Ascending aorta (tissue), 2 donors: ENCODE results near the gene PERCC1. TPM values are rescaled to one million over a fixed set of nuclear protein-coding genes. Genes with fewer than 3 reads are reported as not detected.

Experiments used
- DNase-seq, 2 donors: peaks; one replicate each; pipeline ENCODE4 v3.0.0-alpha.2; 2019; ENCODE audit warnings: low spot score in 2 of 2
- H3K27ac ChIP-seq, 2 donors: fragments of 200-600 bp; sonication (generic); one replicate each; pipeline ENCODE4 v1.5.1; 2016 to 2017; ENCODE audit warnings: mild to moderate bottlenecking in 1 of 2
- H3K27me3 ChIP-seq: fragments of 200-600 bp; sonication (generic); one replicate; pipeline ENCODE4 v1.5.1; 2017
- H3K36me3 ChIP-seq, 2 donors: fragments of 200-600 bp; sonication (generic); one replicate each; pipeline ENCODE4 v1.5.1; 2016
- H3K4me1 ChIP-seq, 2 donors: fragments of 200-600 bp; sonication (generic); one replicate each; pipeline ENCODE4 v1.5.1; 2016 to 2017; ENCODE audit warnings: mild to moderate bottlenecking in 1 of 2
- H3K4me3 ChIP-seq, 2 donors: fragments of 200-600 bp; sonication (generic); one replicate each; pipeline ENCODE4 v1.5.1; 2016 to 2017; ENCODE audit warnings: mild to moderate bottlenecking in 1 of 2
- H3K9me3 ChIP-seq, 2 donors: fragments of 200-600 bp; sonication (generic); one replicate each; pipeline ENCODE4 v1.5.1; 2016
- intact Hi-C: fragments of 100-400 bp; cut with DNase I; formaldehyde crosslinking; loops from one replicate; pipeline ENCODE4 v1.15.1; 2023
- total RNA-seq: library from RNA; depleted of rRNA; stranded (reverse); fragments of >200 nt; gene quantifications from one replicate; pipeline ENCODE4 v1.1.0, GENCODE V29; 2016
- TF ChIP-seq, protein P1 (sequence below), 3 experiments: fragments of 200-600 bp in 2 of 3; fragments of 450-650 bp in 1 of 3; sonication (generic) in 2 of 3; IDR thresholded peaks; one replicate each; pipeline ENCODE4 v1.5.1; 2016 to 2019; ENCODE audit warnings: antibody characterized with exemption in 3 of 3, mild to moderate bottlenecking in 1 of 3, moderate library complexity in 1 of 3

PERCC1 gene
- total RNA-seq, 1 donor from 2014 or later = not detected

- H3K27ac ChIP-seq = no peak overlapping the region
- intact Hi-C loops = no loop called here
- DNase-seq = no peak
- H3K4me1 ChIP-seq = no peaks in the 10 kb centered on the region
- TF ChIP-seq, protein P1, sequence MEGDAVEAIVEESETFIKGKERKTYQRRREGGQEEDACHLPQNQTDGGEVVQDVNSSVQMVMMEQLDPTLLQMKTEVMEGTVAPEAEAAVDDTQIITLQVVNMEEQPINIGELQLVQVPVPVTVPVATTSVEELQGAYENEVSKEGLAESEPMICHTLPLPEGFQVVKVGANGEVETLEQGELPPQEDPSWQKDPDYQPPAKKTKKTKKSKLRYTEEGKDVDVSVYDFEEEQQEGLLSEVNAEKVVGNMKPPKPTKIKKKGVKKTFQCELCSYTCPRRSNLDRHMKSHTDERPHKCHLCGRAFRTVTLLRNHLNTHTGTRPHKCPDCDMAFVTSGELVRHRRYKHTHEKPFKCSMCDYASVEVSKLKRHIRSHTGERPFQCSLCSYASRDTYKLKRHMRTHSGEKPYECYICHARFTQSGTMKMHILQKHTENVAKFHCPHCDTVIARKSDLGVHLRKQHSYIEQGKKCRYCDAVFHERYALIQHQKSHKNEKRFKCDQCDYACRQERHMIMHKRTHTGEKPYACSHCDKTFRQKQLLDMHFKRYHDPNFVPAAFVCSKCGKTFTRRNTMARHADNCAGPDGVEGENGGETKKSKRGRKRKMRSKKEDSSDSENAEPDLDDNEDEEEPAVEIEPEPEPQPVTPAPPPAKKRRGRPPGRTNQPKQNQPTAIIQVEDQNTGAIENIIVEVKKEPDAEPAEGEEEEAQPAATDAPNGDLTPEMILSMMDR (IDR thresholded peaks at IDR 0.05) = no peak
- H3K27me3 ChIP-seq = no peaks in the 10 kb centered on the region
- H3K36me3 ChIP-seq = peaks cover 66 to 69% of the 10 kb centered on the region in 2 donors
- H3K9me3 ChIP-seq = no peaks in the 10 kb centered on the region
- no peak overlapping the region for H3K4me3 ChIP-seq
Measured at GRCh38 chr16:1458336-1458976, 27.6 kb downstream of the PERCC1 start.

- H3K27me3 ChIP-seq = no peaks in the 10 kb centered on the region
- H3K27ac ChIP-seq = no peak overlapping the region
- no peak for DNase-seq
- intact Hi-C loops = no loop called here
- no peaks in the 10 kb centered on the region for H3K4me1 ChIP-seq
- peaks cover 61 to 65% of the 10 kb centered on the region in 2 donors for H3K36me3 ChIP-seq
- H3K9me3 ChIP-seq = no peaks in the 10 kb centered on the region
- no peak overlapping the region for H3K4me3 ChIP-seq
- TF ChIP-seq, protein P1 (IDR thresholded peaks at IDR 0.05) = no peak
Measured at GRCh38 chr16:1458977-1459341, 28.1 kb downstream of the PERCC1 start.

- DNase-seq = no peak
- intact Hi-C loops = no loop called here
- H3K4me3 ChIP-seq = no peak overlapping the region
- H3K4me1 ChIP-seq = no peaks in the 10 kb centered on the region
- H3K27ac ChIP-seq = no peak overlapping the region
- peaks cover 51 to 61% of the 10 kb centered on the region in 2 donors for H3K36me3 ChIP-seq
- no peaks in the 10 kb centered on the region for H3K9me3 ChIP-seq
- H3K27me3 ChIP-seq = no peaks in the 10 kb centered on the region
- TF ChIP-seq, protein P1 (IDR thresholded peaks at IDR 0.05) = no peak
Measured at GRCh38 chr16:1459967-1460366, 29.1 kb downstream of the PERCC1 start.

GRCh38 chr16:1460602-1461138, 29.8 kb downstream of the PERCC1 start:
- TF ChIP-seq, protein P1 (IDR thresholded peaks at IDR 0.05) = no peak
- intact Hi-C loops = no loop called here
- no peak for DNase-seq
- Histone ChIP-seq H3K9me3 (no peaks in the 10 kb centered on the region), H3K27ac (no peak overlapping the region), H3K27me3 (no peaks in the 10 kb centered on the region), H3K36me3 (peaks cover 44 to 54% of the 10 kb centered on the region in 2 donors), H3K4me1 (no peaks in the 10 kb centered on the region), H3K4me3 (no peak overlapping the region)

GRCh38 chr16:1461146-1461545, 30.3 kb downstream of the PERCC1 start:
- TF ChIP-seq, protein P1 (IDR thresholded peaks at IDR 0.05) = no peak
- H3K4me3 ChIP-seq = no peak overlapping the region
- H3K27me3 ChIP-seq = no peaks in the 10 kb centered on the region
- H3K27ac ChIP-seq = no peak overlapping the region
- intact Hi-C loops = no loop called here
- peaks cover 39 to 50% of the 10 kb centered on the region in 2 donors for H3K36me3 ChIP-seq
- H3K9me3 ChIP-seq = no peaks in the 10 kb centered on the region
- H3K4me1 ChIP-seq = no peaks in the 10 kb centered on the region
- no peak for DNase-seq
